MM.1S (cell line): ENCODE results near the gene MUTYH.
"Not testable (repeated sequence)": the region's sequence is repeated elsewhere in the genome, so short reads cannot be mapped to it uniquely, and the experiment has no call there.

Source experiments
- DNase-seq: peaks from one replicate; pipeline ENCODE4 v3.0.0-alpha.2; 2015
- H2AFZ ChIP-seq: fragments of 300-600 bp; sonication (generic); 2 replicates; pipeline ENCODE4 v1.6.0; 2016; ENCODE audit warnings: antibody characterized with exemption, low read length
- H3F3A ChIP-seq: fragments of 300-600 bp; sonication (generic); 2 replicates; pipeline ENCODE4 v1.6.1; 2016; ENCODE audit warnings: mild to moderate bottlenecking, antibody characterized with exemption, low read length, moderate library complexity, mixed read lengths; ENCODE audit not compliant: insufficient read depth
- H3K27ac ChIP-seq: fragments of 300-600 bp; sonication (generic); 2 replicates; pipeline ENCODE4 v1.5.1; 2016; ENCODE audit warnings: mild to moderate bottlenecking, low read length
- H3K27me3 ChIP-seq: fragments of 300-600 bp; sonication (generic); replicated peaks from 2 replicates; pipeline ENCODE4 v1.6.0; 2016; ENCODE audit warnings: low read length; ENCODE audit not compliant: insufficient read depth
- H3K36me3 ChIP-seq: fragments of 300-600 bp; sonication (generic); replicated peaks from 2 replicates; pipeline ENCODE4 v1.6.1; 2016; ENCODE audit warnings: mild to moderate bottlenecking, low read length, mixed read lengths; ENCODE audit not compliant: insufficient read depth
- H3K4me1 ChIP-seq: fragments of 300-600 bp; sonication (generic); 2 replicates; pipeline ENCODE4 v1.6.1; 2016; ENCODE audit warnings: low read length, mixed read lengths
- H3K4me2 ChIP-seq: fragments of 300-600 bp; sonication (generic); 2 replicates; pipeline ENCODE4 v1.6.0; 2016; ENCODE audit warnings: low read depth, low read length
- H3K4me3 ChIP-seq: fragments of 300-600 bp; sonication (generic); 2 replicates; pipeline ENCODE4 v1.5.1; 2016; ENCODE audit warnings: low read length, mixed read lengths
- H3K79me2 ChIP-seq: fragments of 300-600 bp; sonication (generic); 2 replicates; pipeline ENCODE4 v1.6.1; 2016; ENCODE audit warnings: mixed run types, low read length, mixed read lengths
- H3K9ac ChIP-seq: fragments of 300-600 bp; sonication (generic); 2 replicates; pipeline ENCODE4 v1.6.1; 2016; ENCODE audit warnings: low read length, mixed read lengths
- H3K9me2 ChIP-seq: fragments of 300-600 bp; sonication (generic); replicated peaks from 2 replicates; pipeline ENCODE4 v1.6.1; 2016; ENCODE audit warnings: mild to moderate bottlenecking, low read length, mixed read lengths; ENCODE audit not compliant: insufficient read depth
- H3K9me3 ChIP-seq: fragments of 300-600 bp; sonication (generic); replicated peaks from 2 replicates; pipeline ENCODE4 v1.6.1; 2016; ENCODE audit warnings: mild to moderate bottlenecking, low read length, mixed read lengths; ENCODE audit not compliant: insufficient read depth
- H4K20me1 ChIP-seq: fragments of 300-600 bp; sonication (generic); 2 replicates; pipeline ENCODE4 v1.6.1; 2016; ENCODE audit warnings: mild to moderate bottlenecking, low read length, moderate library complexity, mixed read lengths; ENCODE audit not compliant: insufficient read depth
- EZH2 ChIP-seq: fragments of 300-600 bp; sonication (generic); optimal IDR thresholded peaks from 2 replicates; pipeline ENCODE3; 2017; ENCODE audit warnings: low read depth, mild to moderate bottlenecking, antibody characterized with exemption, low read length, mixed read lengths
- EZH2phosphoT487 ChIP-seq: fragments of 300-600 bp; sonication (generic); IDR thresholded peaks from 2 replicates; pipeline ENCODE4 v1.6.1; 2018; ENCODE audit warnings: antibody characterized with exemption, low read length
- TF ChIP-seq, protein P1 (sequence below): fragments of 300-600 bp; sonication (generic); IDR thresholded peaks from 2 replicates; pipeline ENCODE4 v1.5.1; 2016; ENCODE audit warnings: antibody characterized with exemption, low read length, mixed read lengths

The MUTYH gene

DNA sequence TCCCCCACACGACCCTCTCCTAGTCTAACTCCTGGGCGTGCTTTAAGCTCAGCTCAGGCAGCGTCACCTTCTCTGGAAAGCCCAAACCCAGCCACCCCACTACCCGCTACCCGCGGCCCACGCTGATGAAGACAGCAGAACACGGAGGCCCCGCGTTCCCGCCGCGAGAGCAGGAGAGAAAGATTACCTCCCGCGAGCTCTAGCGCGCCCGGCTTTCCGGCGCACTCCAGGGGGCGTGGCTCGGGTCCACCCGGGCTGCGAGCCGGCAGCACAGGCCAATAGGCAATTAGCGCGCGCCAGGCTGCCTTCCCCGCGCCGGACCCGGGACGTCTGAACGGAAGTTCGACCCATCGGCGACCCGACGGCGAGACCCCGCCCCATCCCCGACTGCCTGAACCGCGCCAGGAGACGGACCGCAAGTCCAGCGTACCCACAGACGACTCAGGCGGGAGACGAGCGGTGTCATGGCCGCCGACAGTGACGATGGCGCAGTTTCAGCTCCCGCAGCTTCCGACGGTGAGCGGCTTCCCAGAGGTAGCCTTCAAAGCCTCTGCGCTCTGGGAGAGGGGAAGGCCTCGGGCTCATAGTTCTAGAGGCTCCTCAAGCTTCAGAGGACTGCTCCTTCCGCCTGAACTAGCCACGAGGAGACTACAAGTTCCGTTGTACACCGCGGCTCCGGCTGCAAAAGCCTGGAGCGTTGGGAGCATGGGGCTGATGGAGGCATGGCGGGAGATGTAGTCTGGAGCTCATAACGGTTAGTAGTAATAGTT, at the start of gene MUTYH, which contains the start of gene TOE1:
MUTYH (minus strand) TSS at position 652 of the 770 bp plus-strand sequence. CDS start 5,935 bp downstream, outside the sequence.
TOE1 (plus strand) TSS at position 382 of the 770 bp plus-strand sequence; CDS start at position 465, 83 bp downstream.
- peaks cover 15% of the 10 kb centered on the region for H3K36me3 ChIP-seq
- H4K20me1 ChIP-seq: no peaks in the 10 kb centered on the region
- H3K79me2 ChIP-seq: peaks cover 39% of the 10 kb centered on the region

DNA sequence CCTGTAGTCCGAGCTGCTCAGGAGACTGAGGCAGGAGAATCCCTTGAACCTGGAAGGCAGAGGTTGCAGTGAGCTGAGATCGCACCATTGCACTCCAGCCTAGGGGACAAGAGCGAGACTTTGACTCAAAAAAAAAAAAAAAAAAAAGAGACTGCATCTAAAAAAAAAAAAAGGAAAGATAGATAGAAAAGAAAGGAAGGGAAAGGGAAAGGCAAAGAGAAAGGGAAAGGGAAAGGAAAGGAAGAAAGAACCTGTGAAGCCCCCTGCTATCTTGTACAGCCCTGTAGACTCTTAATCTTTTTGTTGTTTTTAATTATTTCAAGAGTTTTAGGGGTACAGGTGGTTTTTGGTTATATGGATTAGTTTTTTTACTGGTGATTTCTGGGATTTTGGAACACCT, 46.0 kb upstream of the MUTYH start:
- Histone ChIP-seq H3K27me3 (no peaks in the 10 kb centered on the region), H3K27ac (no peak overlapping the region), H3K79me2 (no peaks in the 10 kb centered on the region), H3K9me3 (no peaks in the 10 kb centered on the region), H3K9me2 (no peaks in the 10 kb centered on the region), H3K4me2 (no peak overlapping the region), H4K20me1 (no peaks in the 10 kb centered on the region), H3K4me3 (no peak overlapping the region), H2AFZ (no peak overlapping the region), H3K9ac (no peak overlapping the region), H3K36me3 (no peaks in the 10 kb centered on the region), H3K4me1 (no peaks in the 10 kb centered on the region), H3F3A (no peaks in the 10 kb centered on the region)
- TF ChIP-seq EZH2phosphoT487 (no peak), EZH2 (no peak)
- TF ChIP-seq, protein P1, sequence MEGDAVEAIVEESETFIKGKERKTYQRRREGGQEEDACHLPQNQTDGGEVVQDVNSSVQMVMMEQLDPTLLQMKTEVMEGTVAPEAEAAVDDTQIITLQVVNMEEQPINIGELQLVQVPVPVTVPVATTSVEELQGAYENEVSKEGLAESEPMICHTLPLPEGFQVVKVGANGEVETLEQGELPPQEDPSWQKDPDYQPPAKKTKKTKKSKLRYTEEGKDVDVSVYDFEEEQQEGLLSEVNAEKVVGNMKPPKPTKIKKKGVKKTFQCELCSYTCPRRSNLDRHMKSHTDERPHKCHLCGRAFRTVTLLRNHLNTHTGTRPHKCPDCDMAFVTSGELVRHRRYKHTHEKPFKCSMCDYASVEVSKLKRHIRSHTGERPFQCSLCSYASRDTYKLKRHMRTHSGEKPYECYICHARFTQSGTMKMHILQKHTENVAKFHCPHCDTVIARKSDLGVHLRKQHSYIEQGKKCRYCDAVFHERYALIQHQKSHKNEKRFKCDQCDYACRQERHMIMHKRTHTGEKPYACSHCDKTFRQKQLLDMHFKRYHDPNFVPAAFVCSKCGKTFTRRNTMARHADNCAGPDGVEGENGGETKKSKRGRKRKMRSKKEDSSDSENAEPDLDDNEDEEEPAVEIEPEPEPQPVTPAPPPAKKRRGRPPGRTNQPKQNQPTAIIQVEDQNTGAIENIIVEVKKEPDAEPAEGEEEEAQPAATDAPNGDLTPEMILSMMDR: no peak
- no peak for DNase-seq

More for the DNA sequence above, at the start of gene MUTYH, which contains the start of gene TOE1:
- Histone ChIP-seq H3K9me2 (no peaks in the 10 kb centered on the region), H3K9me3 (no peaks in the 10 kb centered on the region), H3K27ac (peak within 1 kb of the TSS; percentile 97), H3K4me3 (peak within 1 kb of the TSS; percentile 84), H3K9ac (peak within 1 kb of the TSS; percentile 97), H2AFZ (peak within 1 kb of the TSS; percentile 89), H3F3A (peaks cover 23% of the 10 kb centered on the region), H3K27me3 (no peaks in the 10 kb centered on the region), H3K4me1 (peaks cover 5% of the 10 kb centered on the region; the same call in 1 of the 2 replicates), H3K4me2 (peak within 1 kb of the TSS; percentile 93)
- TF ChIP-seq EZH2phosphoT487 (no peak), EZH2 (no peak)
- TF ChIP-seq, protein P1: no peak
- peak; percentile 97 for DNase-seq

- H3K4me2 ChIP-seq: no peak overlapping the region
- no peaks in the 10 kb centered on the region for H4K20me1 ChIP-seq
- no peak for DNase-seq
- no peak overlapping the region for H3K4me3 ChIP-seq
- TF ChIP-seq EZH2phosphoT487: no peak
- TF ChIP-seq, protein P1: no peak
- no peak for TF ChIP-seq EZH2
- H3K79me2 ChIP-seq: no peaks in the 10 kb centered on the region
- no peak overlapping the region for H3K9ac ChIP-seq
- H3F3A ChIP-seq: no peaks in the 10 kb centered on the region
- no peaks in the 10 kb centered on the region for H3K27me3 ChIP-seq
- H3K36me3 ChIP-seq: no peaks in the 10 kb centered on the region
- H3K9me2 ChIP-seq: no peaks in the 10 kb centered on the region
- no peak overlapping the region for H2AFZ ChIP-seq
- no peak overlapping the region for H3K27ac ChIP-seq
- no peaks in the 10 kb centered on the region for H3K4me1 ChIP-seq
- H3K9me3 ChIP-seq: no peaks in the 10 kb centered on the region
Measured at GRCh38 chr1:45385302-45385701, 45.1 kb upstream of the MUTYH start.

DNA sequence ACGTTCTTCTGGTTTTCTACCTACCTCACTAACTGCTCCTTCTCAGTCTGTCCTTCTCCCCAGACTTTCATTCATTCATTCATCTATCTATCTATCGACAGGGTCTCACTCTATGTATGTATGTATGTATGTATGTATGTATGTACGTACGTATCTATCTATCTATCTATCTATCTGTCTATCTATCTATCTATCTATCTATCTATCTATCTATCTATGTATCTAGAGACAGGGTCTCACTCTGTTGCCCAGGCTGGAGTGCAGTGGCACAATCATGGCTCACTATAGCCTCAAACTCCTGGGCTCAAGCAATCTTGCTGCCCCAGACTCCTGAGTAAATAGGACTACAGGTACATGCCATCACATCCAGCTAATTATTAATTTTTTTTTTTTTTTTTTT, 44.0 kb upstream of the MUTYH start:
- H3K4me1 ChIP-seq, H2AFZ ChIP-seq, H4K20me1 ChIP-seq, H3K9me2 ChIP-seq, H3K27ac ChIP-seq, H3K36me3 ChIP-seq, DNase-seq, H3K9ac ChIP-seq, H3K79me2 ChIP-seq, H3K4me2 ChIP-seq, H3K27me3 ChIP-seq, H3K9me3 ChIP-seq, H3K4me3 ChIP-seq, H3F3A ChIP-seq: not testable (repeated sequence)
